ENCODE measurements around the gene BNC2.
"Not testable (repeated sequence)": the region's sequence is repeated elsewhere in the genome, so short reads cannot be mapped to it uniquely, and the experiment has no call there.

Gene BNC2

GRCh38 chr9:16544842-16545241, 325.6 kb downstream of the BNC2 start:
- no peak for TF ChIP-seq CTCF (IDR thresholded peaks at IDR 0.05; ENCODE audit: insufficient read depth, low read length, missing control alignments)
- no peak overlapping the region for H3K4me3 ChIP-seq (ENCODE audit: low read depth, low read length)
- DNase-seq (ENCODE audit: low read depth, low spot score): no peak
- POLR2A ChIA-PET: no interaction called here
- CTCF ChIA-PET: no interaction called here

- H3K4me3 ChIP-seq (ENCODE audit: low read depth, low read length): no peak overlapping the region
- POLR2A ChIA-PET: no interaction called here
- CTCF ChIA-PET: interaction anchor here (0.7 kb wide), 1 partner anchor 12 kb away, joined by 3 read pairs; no protein-coding TSS in a partner anchor
- no peak for TF ChIP-seq CTCF (IDR thresholded peaks at IDR 0.05; ENCODE audit: insufficient read depth, low read length, missing control alignments)
- no peak for DNase-seq (ENCODE audit: low read depth, low spot score)
Observed at GRCh38 chr9:16543686-16544085, 326.8 kb downstream of the BNC2 start.

GRCh38 chr9:16543225-16543624, 327.2 kb downstream of the BNC2 start:
- ChIA-PET CTCF (interaction anchor here (0.8 kb wide), 1 partner anchor 9 kb away, joined by 3 read pairs; no protein-coding TSS in a partner anchor), POLR2A (no interaction called here)
- TF ChIP-seq CTCF (IDR thresholded peaks at IDR 0.05; ENCODE audit: insufficient read depth, low read length, missing control alignments): no peak
- DNase-seq (ENCODE audit: low read depth, low spot score): no peak
- H3K4me3 ChIP-seq (ENCODE audit: low read depth, low read length): no peak overlapping the region

- ChIA-PET CTCF (interaction anchor here (0.8 kb wide), 1 partner anchor 8 kb away, joined by 3 read pairs; no protein-coding TSS in a partner anchor), POLR2A (no interaction called here)
- DNase-seq (ENCODE audit: low read depth, low spot score): no peak
- no peak overlapping the region for H3K4me3 ChIP-seq (ENCODE audit: low read depth, low read length)
- TF ChIP-seq CTCF (IDR thresholded peaks at IDR 0.05; ENCODE audit: insufficient read depth, low read length, missing control alignments): no peak
Observed at GRCh38 chr9:16542290-16542689, 328.2 kb downstream of the BNC2 start.

- ChIA-PET CTCF (no interaction called here), POLR2A (no interaction called here)
- no peak for DNase-seq (ENCODE audit: low read depth, low spot score)
- H3K4me3 ChIP-seq (ENCODE audit: low read depth, low read length): no peak overlapping the region
- TF ChIP-seq CTCF (IDR thresholded peaks at IDR 0.05; ENCODE audit: insufficient read depth, low read length, missing control alignments): no peak
Observed at GRCh38 chr9:16540743-16541613, 329.5 kb downstream of the BNC2 start.

- POLR2A ChIA-PET; H3K4me3 ChIP-seq (ENCODE audit: low read depth, low read length); DNase-seq (ENCODE audit: low read depth, low spot score); CTCF ChIA-PET: not testable (repeated sequence)
Observed at GRCh38 chr9:16539626-16540025, 330.8 kb downstream of the BNC2 start.

- no peak for TF ChIP-seq CTCF (IDR thresholded peaks at IDR 0.05; ENCODE audit: insufficient read depth, low read length, missing control alignments)
- ChIA-PET POLR2A (no interaction called here), CTCF (no interaction called here)
Observed at GRCh38 chr9:16535555-16535954, 334.9 kb downstream of the BNC2 start.

More at GRCh38 chr9:16535555-16535954, 334.9 kb downstream of the BNC2 start:
- DNase-seq (ENCODE audit: low read depth, low spot score): no peak
- no peak overlapping the region for H3K4me3 ChIP-seq (ENCODE audit: low read depth, low read length)

Measured in AG04449 (cell line).